ENCODE measurements around the gene PUM2. TPM values are rescaled to one million over a fixed set of nuclear protein-coding genes. Genes with fewer than 3 reads are reported as not detected.
"Not testable (repeated sequence)": the region's sequence is repeated elsewhere in the genome, so short reads cannot be mapped to it uniquely, and the experiment has no call there.

Gene PUM2
- total RNA-seq, 1 experiment from 2014 or later = 117 TPM

DNA sequence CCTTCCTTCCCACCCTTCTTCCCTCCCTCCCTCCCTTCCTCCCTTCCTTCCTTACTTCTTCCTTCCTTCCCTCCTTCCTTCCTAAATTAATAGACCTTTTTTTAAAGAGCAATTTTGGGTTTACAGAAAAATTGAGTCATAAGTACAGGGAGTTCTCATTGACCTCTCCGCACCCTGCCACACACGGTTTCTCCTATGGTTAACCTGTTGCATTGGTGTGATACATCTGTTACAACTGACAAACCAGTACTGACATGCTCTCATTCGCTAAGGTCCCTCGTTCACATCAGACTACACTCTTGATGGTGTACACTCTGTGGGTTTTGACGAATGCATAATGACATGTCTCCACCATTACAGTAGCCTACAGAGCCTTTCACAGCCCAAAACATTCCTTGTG, 114.1 kb downstream of the PUM2 start:
- no peaks in the 10 kb centered on the region for H3K27me3 ChIP-seq (replicated peaks; ENCODE audit: control insufficient read depth, insufficient read depth, low read length)
- H3K36me3 ChIP-seq (ENCODE audit: control insufficient read depth, insufficient read depth, low read length) = no peaks in the 10 kb centered on the region
- H3K27ac Mint-ChIP-seq (ENCODE audit: unreplicated experiment) = no peak overlapping the region
- H3K9me3 Mint-ChIP-seq (ENCODE audit: unreplicated experiment) = peaks cover 10% of the 10 kb centered on the region
- H3K36me3 Mint-ChIP-seq (ENCODE audit: insufficient read depth, unreplicated experiment) = peaks cover 14% of the 10 kb centered on the region
- POLR2A ChIA-PET = no interaction called here
- CTCF ChIA-PET = no interaction called here
- no peak overlapping the region for H3K4me3 ChIP-seq (ENCODE audit: low read depth, low read length)
- H3K4me3 Mint-ChIP-seq (ENCODE audit: unreplicated experiment) = no peak overlapping the region
- H3K4me1 Mint-ChIP-seq (ENCODE audit: low read depth, unreplicated experiment) = peaks cover 6% of the 10 kb centered on the region
- TF ChIP-seq, protein P1, sequence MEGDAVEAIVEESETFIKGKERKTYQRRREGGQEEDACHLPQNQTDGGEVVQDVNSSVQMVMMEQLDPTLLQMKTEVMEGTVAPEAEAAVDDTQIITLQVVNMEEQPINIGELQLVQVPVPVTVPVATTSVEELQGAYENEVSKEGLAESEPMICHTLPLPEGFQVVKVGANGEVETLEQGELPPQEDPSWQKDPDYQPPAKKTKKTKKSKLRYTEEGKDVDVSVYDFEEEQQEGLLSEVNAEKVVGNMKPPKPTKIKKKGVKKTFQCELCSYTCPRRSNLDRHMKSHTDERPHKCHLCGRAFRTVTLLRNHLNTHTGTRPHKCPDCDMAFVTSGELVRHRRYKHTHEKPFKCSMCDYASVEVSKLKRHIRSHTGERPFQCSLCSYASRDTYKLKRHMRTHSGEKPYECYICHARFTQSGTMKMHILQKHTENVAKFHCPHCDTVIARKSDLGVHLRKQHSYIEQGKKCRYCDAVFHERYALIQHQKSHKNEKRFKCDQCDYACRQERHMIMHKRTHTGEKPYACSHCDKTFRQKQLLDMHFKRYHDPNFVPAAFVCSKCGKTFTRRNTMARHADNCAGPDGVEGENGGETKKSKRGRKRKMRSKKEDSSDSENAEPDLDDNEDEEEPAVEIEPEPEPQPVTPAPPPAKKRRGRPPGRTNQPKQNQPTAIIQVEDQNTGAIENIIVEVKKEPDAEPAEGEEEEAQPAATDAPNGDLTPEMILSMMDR (IDR thresholded peaks at IDR 0.05; ENCODE audit: insufficient read depth in 1 of 2, low read depth in 1 of 2, low read length in 1 of 2, severe bottlenecking in 1 of 2, unreplicated experiment in 1 of 2) = no peak
- BruUV-seq (replicated peaks) = no TSS peak
- intact Hi-C loops (cut with micrococcal nuclease; ENCODE audit: unreplicated experiment) = no loop called here
- no peaks in the 10 kb centered on the region for H3K27me3 Mint-ChIP-seq (ENCODE audit: insufficient read depth, unreplicated experiment)
- peaks cover 7% of the 10 kb centered on the region; the same call in 1 of the 2 replicates for H3K4me1 ChIP-seq
- H3K9me3 ChIP-seq = no peaks in the 10 kb centered on the region
- no peak for DNase-seq

DNA sequence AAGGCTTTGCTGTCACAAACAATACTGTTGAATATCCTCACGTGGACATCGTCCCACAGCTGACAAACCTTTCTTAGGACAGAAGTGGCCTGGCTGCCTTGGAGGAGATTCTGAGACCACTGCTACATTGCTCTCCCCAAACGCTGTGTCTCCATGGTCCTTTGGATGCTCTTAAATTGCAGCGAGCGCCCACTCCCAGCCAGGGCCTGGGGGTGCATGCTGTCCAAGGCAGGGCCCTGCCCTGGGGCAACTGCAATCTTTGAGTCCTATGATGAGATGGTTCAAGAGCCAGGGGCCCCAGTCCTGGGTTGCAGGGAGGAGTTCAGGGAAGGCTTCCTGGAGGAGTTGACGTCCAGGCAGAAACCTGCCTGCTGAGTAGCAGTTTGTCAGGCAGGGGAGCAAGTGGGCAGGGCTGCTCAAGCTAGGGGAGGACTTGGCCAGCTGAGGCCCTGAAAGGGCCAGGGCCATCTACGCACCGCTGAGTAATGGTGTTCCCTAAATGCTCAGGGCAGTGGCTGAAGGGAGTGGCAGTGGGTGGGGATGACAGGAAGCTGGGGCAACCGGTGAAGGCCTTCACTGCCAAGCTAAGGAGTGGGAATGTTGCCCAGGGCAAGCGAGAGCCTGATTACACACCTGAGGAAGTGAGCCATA, 114.9 kb downstream of the PUM2 start:
- peaks cover 7% of the 10 kb centered on the region; the same call in 1 of the 2 replicates for H3K4me1 ChIP-seq
- TF ChIP-seq, protein P1 (IDR thresholded peaks at IDR 0.05; ENCODE audit: insufficient read depth in 1 of 2, low read depth in 1 of 2, low read length in 1 of 2, severe bottlenecking in 1 of 2, unreplicated experiment in 1 of 2) = no peak
- POLR2A ChIA-PET = interaction anchor here (0.6 kb wide), 1 partner anchor 125 kb away, joined by 4 read pairs; no protein-coding TSS in a partner anchor
- Mint-ChIP-seq H3K36me3 (ENCODE audit: insufficient read depth, unreplicated experiment) (peaks cover 7% of the 10 kb centered on the region), H3K9me3 (ENCODE audit: unreplicated experiment) (peaks cover 10% of the 10 kb centered on the region), H3K27ac (ENCODE audit: unreplicated experiment) (no peak overlapping the region), H3K4me3 (ENCODE audit: unreplicated experiment) (no peak overlapping the region), H3K27me3 (ENCODE audit: insufficient read depth, unreplicated experiment) (no peaks in the 10 kb centered on the region), H3K4me1 (ENCODE audit: low read depth, unreplicated experiment) (peaks cover 6% of the 10 kb centered on the region)
- no peaks in the 10 kb centered on the region for H3K36me3 ChIP-seq (ENCODE audit: control insufficient read depth, insufficient read depth, low read length)
- no TSS peak for BruUV-seq (replicated peaks)
- intact Hi-C loops (cut with micrococcal nuclease; ENCODE audit: unreplicated experiment) = no loop called here
- no peaks in the 10 kb centered on the region for H3K9me3 ChIP-seq
- H3K27me3 ChIP-seq (replicated peaks; ENCODE audit: control insufficient read depth, insufficient read depth, low read length) = no peaks in the 10 kb centered on the region
- CTCF ChIA-PET = interaction anchor here (1.4 kb wide), 1 partner anchor 10 kb away, joined by 4 read pairs; the partner anchor contains the start of gene SDC1
- H3K4me3 ChIP-seq (ENCODE audit: low read depth, low read length) = no peak overlapping the region
- no peak for DNase-seq

DNA sequence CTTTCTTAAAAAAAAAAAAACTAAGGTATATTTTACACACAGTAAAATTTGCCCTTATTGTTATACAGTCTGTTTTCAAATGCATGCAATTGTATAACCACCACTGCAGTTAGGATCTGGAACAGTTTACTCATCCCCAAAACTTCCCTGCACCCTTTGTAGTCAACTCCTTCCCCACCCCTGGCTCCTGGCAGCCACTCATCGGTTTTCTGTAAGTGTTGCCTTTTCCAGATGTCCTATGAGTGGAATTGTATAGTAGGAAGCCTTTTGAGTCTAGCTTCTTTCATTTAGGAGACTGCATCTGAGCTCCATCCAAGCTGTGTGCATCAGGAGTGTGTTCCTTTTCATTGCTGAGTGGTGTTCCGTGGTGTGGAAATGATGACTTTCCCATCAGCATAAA, 116.0 kb downstream of the PUM2 start:
- BruUV-seq (replicated peaks); H3K9me3 ChIP-seq; H3K4me1 Mint-ChIP-seq (ENCODE audit: low read depth, unreplicated experiment); H3K36me3 ChIP-seq (ENCODE audit: control insufficient read depth, insufficient read depth, low read length); H3K9me3 Mint-ChIP-seq (ENCODE audit: unreplicated experiment); H3K4me1 ChIP-seq; H3K4me3 ChIP-seq (ENCODE audit: low read depth, low read length); POLR2A ChIA-PET; H3K36me3 Mint-ChIP-seq (ENCODE audit: insufficient read depth, unreplicated experiment); H3K4me3 Mint-ChIP-seq (ENCODE audit: unreplicated experiment); intact Hi-C loops (cut with micrococcal nuclease; ENCODE audit: unreplicated experiment); DNase-seq; H3K27me3 ChIP-seq (replicated peaks; ENCODE audit: control insufficient read depth, insufficient read depth, low read length); H3K27ac Mint-ChIP-seq (ENCODE audit: unreplicated experiment); H3K27me3 Mint-ChIP-seq (ENCODE audit: insufficient read depth, unreplicated experiment): not testable (repeated sequence)
- CTCF ChIA-PET = interaction anchor here (0.7 to 1.4 kb wide), 2 partner anchors 9 to 244 kb away, joined by 4 to 9 read pairs; partner anchors contain the start of gene SDC1

Data from Caco-2 (cell line).